HepG2 (cell line): ENCODE measurements around the gene TMEM266. TPM values are rescaled to one million over a fixed set of nuclear protein-coding genes. Genes with fewer than 3 reads are reported as not detected.

Source experiments
- ATAC-seq: fragments of 200-7000 bp; cut with Tn5 transposase; 3 replicates; pipeline ENCODE4 v1.9.1; 2020; ENCODE audit warnings: mild to moderate bottlenecking, moderate library complexity
- BruUV-seq: library from RNA; stranded (reverse); fragments of 400-500 nt; replicated peaks from 2 replicates; lab custom pipeline; 2021; lab: Mats Ljungman, UMichigan
- CTCF ChIA-PET: fragments of 300-600 bp; formaldehyde crosslinking; extraction: SDS; loops from one replicate; lab custom pipeline; 2021; ENCODE audit warnings: low total read pairs, inconsistent platforms, low intra/inter-chr PET ratio; lab: Yijun Ruan, JAX
- POLR2A ChIA-PET: fragments of 350-600 bp; sonication (Branson Sonifier 250); formaldehyde crosslinking; loops from one replicate; lab custom pipeline; 2020; ENCODE audit warnings: antibody characterized with exemption, inconsistent platforms; lab: Yijun Ruan, JAX
- DNase-seq: peaks from one replicate; pipeline ENCODE4 v3.0.0-alpha.2; 2015; ENCODE audit warnings: low spot score
- FAIRE-seq: peaks from 3 replicates; lab custom pipeline; 2011; peaks lifted over from hg19 to GRCh38; lab: Jason Lieb, UNC
- H2AFZ ChIP-seq: one replicate; pipeline ENCODE4 v1.6.1; 2011; ENCODE audit warnings: low read length, inconsistent platforms
- H3K27ac ChIP-seq: fragments of 300-600 bp; 3 replicates; pipeline ENCODE4 v1.8.0; 2011; ENCODE audit warnings: mixed run types, mild to moderate bottlenecking, mixed read lengths, low read length, inconsistent platforms; ENCODE audit not compliant: insufficient read depth; ENCODE audit errors: extremely low read length
- H3K27me3 ChIP-seq, 2 experiments: fragments of 200-600 bp in 1 of 2; 2 replicates in 1 of 2; 3 replicates in 1 of 2; pipeline versions ENCODE4 v1.6.0 to v1.8.0; 2011; ENCODE audit warnings: low read length in 2 of 2, mild to moderate bottlenecking in 2 of 2, moderate library complexity in 2 of 2, inconsistent platforms in 1 of 2; ENCODE audit not compliant: insufficient read depth in 2 of 2, control insufficient read depth in 1 of 2
- H3K36me3 ChIP-seq, 2 experiments: fragments of 200-600 bp in 1 of 2; replicated peaks in 1 of 2; 2 replicates in 1 of 2; 3 replicates in 1 of 2; pipeline versions ENCODE4 v1.5.1 to v1.8.0; 2011; ENCODE audit warnings: low read length in 2 of 2, inconsistent platforms in 1 of 2; ENCODE audit not compliant: insufficient read depth in 2 of 2, control insufficient read depth in 1 of 2
- H3K4me1 ChIP-seq: 2 replicates; pipeline ENCODE4 v1.5.1; 2012; ENCODE audit warnings: low read length, inconsistent platforms; ENCODE audit not compliant: insufficient read depth
- H3K4me2 ChIP-seq: 2 replicates; pipeline ENCODE4 v1.6.0; 2011; ENCODE audit warnings: low read depth, low read length, inconsistent platforms
- H3K4me3 ChIP-seq, 3 experiments: fragments of 200-600 bp in 1 of 3; sonication (generic), shearing (Covaris generic) in 1 of 3; replicated peaks in 1 of 3; 2 replicates each; pipeline ENCODE4 v1.5.1; 2011 to 2016; ENCODE audit warnings: low read length in 3 of 3, inconsistent platforms in 2 of 3, low read depth in 2 of 3, mild to moderate bottlenecking in 2 of 3, control low read depth in 1 of 3, mixed read lengths in 1 of 3; ENCODE audit not compliant: insufficient read depth in 1 of 3
- H3K79me2 ChIP-seq: one replicate; pipeline ENCODE4 v1.6.1; 2011; ENCODE audit warnings: low read length, inconsistent platforms; ENCODE audit not compliant: insufficient read depth
- H3K9ac ChIP-seq: 2 replicates; pipeline ENCODE4 v1.6.0; 2011; ENCODE audit warnings: mild to moderate bottlenecking, low read depth, low read length, inconsistent platforms; ENCODE audit not compliant: insufficient read depth
- H3K9me3 ChIP-seq: 2 replicates; pipeline ENCODE4 v1.5.1; 2012; ENCODE audit warnings: mild to moderate bottlenecking, low read length
- H4K20me1 ChIP-seq: 2 replicates; pipeline ENCODE4 v1.6.0; 2011; ENCODE audit warnings: inconsistent platforms, mild to moderate bottlenecking, low read length, moderate library complexity; ENCODE audit not compliant: insufficient read depth
- KAT7 ChIP-seq: IDR thresholded peaks from 2 replicates; pipeline ENCODE4 v1.6.1; 2018; ENCODE audit warnings: borderline replicate concordance, missing compliant biosample characterization
- NFYB ChIP-seq: sonication (generic); formaldehyde crosslinking; IDR thresholded peaks from 2 replicates; pipeline ENCODE4 v1.4.0; 2020; ENCODE audit warnings: missing genetic modification reagents
- PTBP1 ChIP-seq: fragments of 200-400 bp; formaldehyde crosslinking; IDR thresholded peaks from 2 replicates; pipeline ENCODE4 v1.6.1; 2018; ENCODE audit warnings: low read length, low read depth; ENCODE audit not compliant: poor library complexity, severe bottlenecking
- SP2 ChIP-seq: sonication (generic); formaldehyde crosslinking; IDR thresholded peaks from 2 replicates; pipeline ENCODE4 v1.5.1; 2020; ENCODE audit warnings: mild to moderate bottlenecking, missing genetic modification reagents
- ZNF101 ChIP-seq: sonication (generic); formaldehyde crosslinking; IDR thresholded peaks from 2 replicates; pipeline ENCODE4 v1.4.0; 2020; ENCODE audit warnings: mild to moderate bottlenecking, low read depth, missing genetic modification reagents, borderline replicate concordance
- ZNF260 ChIP-seq: sonication (generic); formaldehyde crosslinking; IDR thresholded peaks from 2 replicates; pipeline ENCODE4 v1.4.0; 2020; ENCODE audit warnings: missing genetic modification reagents, low read depth, mild to moderate bottlenecking, borderline replicate concordance
- WGBS: methylation state at CpG from one replicate; pipeline ENCODE4 v1.1.6; 2017; ENCODE audit warnings: low lambda C conversion rate; 5-methylcytosine and 5-hydroxymethylcytosine counted together
- in situ Hi-C: cut with HindIII; loops from 2 replicates; pipeline ENCODE4 v1.10.0; 2017; ENCODE audit warnings: low pct_unique_long_range_greater_than_20kb; ENCODE audit not compliant: extremely low pct_ligation_motif_present
- intact Hi-C: fragments of 100-400 bp; cut with micrococcal nuclease; formaldehyde crosslinking; loops from one replicate; pipeline ENCODE4 v1.10.0; 2022; ENCODE audit not compliant: unreplicated experiment
- polyA plus RNA-seq, 8 experiments: library from polyadenylated mRNA; depleted of rRNA in 3 of 8; stranded (reverse) in 7 of 8; unstranded in 1 of 8; fragments of >200 nt; fragmentation: Illumina TruSeq in 4 of 8; extraction: Trizol in 4 of 8; gene quantifications; 2 replicates each; pipeline versions ENCODE4 v1.2.1 to v1.2.3, GENCODE V29; 2011 to 2016; ENCODE audit warnings: low read depth in 4 of 8, missing spikeins in 1 of 8, mixed read lengths in 1 of 8; ENCODE audit not compliant: insufficient read depth in 1 of 8
- total RNA-seq, 5 experiments: library from RNA; depleted of rRNA; stranded (reverse); fragments of >200 nt; fragmentation: Illumina TruSeq; extraction: Trizol; gene quantifications; 2 replicates each; pipeline ENCODE4 v1.2.3, GENCODE V29; 2016; ENCODE audit warnings: low read depth in 1 of 5
- TF ChIP-seq, protein P1 (sequence below): conservative IDR thresholded peaks from 2 replicates; pipeline ENCODE4 v1.6.1; 2018; ENCODE audit warnings: missing genetic modification reagents
- TF ChIP-seq, protein P2 (sequence below), 2 experiments: sonication (generic) in 1 of 2; formaldehyde crosslinking in 1 of 2; IDR thresholded peaks; 2 replicates each; pipeline versions ENCODE4 v1.6.1 to v1.9.0; 2014 to 2022; ENCODE audit warnings: antibody characterized with exemption in 1 of 2, borderline replicate concordance in 1 of 2, inconsistent platforms in 1 of 2, low read depth in 1 of 2, missing genetic modification reagents in 1 of 2

Gene TMEM266
- total and polyA plus RNA-seq, 2 of the 13 experiments (the other 11 are each of a cell fraction or from before 2014, with no cell fraction given) = 0.04 TPM; not detected in 1

DNA sequence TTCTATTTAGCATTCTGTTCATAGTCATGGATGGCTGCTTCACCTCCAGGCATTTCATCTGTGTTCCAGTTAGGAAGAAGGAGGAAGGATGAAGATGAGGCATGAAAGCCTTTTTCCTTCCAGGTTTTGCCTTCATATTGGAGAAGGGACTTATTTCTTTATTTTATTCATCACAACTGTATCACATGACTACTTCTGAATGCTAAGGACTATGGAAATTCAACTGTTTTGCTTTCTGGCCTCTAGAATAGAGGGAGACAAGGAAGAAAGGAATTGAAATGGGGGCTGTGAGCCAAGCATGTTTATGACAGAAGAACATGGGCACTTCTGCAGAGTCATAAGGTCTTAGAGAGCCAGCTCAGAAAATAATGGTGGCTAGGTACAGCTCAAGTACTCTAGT is 10.4 kb downstream of the TMEM266 start (continued):
- TF ChIP-seq, protein P1, sequence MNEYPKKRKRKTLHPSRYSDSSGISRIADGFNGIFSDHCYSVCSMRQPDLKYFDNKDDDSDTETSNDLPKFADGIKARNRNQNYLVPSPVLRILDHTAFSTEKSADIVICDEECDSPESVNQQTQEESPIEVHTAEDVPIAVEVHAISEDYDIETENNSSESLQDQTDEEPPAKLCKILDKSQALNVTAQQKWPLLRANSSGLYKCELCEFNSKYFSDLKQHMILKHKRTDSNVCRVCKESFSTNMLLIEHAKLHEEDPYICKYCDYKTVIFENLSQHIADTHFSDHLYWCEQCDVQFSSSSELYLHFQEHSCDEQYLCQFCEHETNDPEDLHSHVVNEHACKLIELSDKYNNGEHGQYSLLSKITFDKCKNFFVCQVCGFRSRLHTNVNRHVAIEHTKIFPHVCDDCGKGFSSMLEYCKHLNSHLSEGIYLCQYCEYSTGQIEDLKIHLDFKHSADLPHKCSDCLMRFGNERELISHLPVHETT (CRISPR knock-in tag) = no peak
- no peak for TF ChIP-seq KAT7 (CRISPR knock-in tag)

DNA sequence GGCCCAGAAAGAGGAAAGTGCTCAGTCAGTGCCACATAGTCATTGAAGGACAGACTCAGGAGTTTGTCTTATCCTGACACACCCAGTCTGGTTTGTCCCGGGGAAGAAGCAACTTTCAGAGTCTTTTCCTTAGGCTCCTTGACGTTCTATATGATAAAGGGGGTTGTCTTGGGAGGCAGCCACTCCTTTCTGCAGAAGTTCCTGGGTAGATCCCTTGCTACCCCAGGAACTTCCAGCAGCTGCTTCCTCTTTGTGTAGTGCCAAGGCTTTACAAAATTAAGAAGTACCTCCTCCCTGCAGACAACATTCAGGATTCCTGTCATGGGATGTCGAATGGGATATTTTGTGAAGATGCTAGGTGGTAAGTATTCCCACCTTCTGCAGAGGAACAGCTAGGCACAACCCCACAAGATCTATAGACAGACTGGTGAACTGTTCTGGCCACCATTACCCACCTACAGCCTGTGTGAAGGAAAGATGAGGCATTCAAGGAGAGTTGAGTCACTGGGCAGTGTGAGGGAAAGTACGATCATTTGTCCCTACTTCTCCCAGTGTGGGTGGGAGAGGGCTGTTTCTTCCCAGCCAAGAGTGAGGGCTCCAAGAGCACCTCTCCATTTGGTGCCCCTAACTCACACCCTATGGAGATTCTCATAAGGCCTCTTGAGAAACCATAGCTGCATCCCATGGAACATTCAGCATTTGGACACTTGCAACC is 11.3 kb downstream of the TMEM266 start:
- Histone ChIP-seq H2AFZ (no peak overlapping the region), H3K9me3 (no peaks in the 10 kb centered on the region), H3K36me3 (no peaks in the 10 kb centered on the region), H3K79me2 (no peaks in the 10 kb centered on the region), H3K4me2 (no peak overlapping the region), H3K4me3 (no peak overlapping the region), H3K9ac (no peak overlapping the region), H3K4me1 (no peaks in the 10 kb centered on the region), H3K27ac (no peak overlapping the region), H3K27me3 (0 out of 5 replicates have a peak, but pooled peaks cover 0 to 1% of the 10 kb centered on the region in 2 experiments), H4K20me1 (no peaks in the 10 kb centered on the region)
- FAIRE-seq = no peak
- intact Hi-C loops = no loop called here
- DNase-seq = no peak
- TF ChIP-seq PTBP1 = no peak
- POLR2A ChIA-PET = no interaction called here
- no TSS peak for BruUV-seq
- 7% methylated on average over 3 of the region's 4 CpGs for WGBS
- ATAC-seq = no peak
- in situ Hi-C loops = no loop called here
- CTCF ChIA-PET = no interaction called here

DNA sequence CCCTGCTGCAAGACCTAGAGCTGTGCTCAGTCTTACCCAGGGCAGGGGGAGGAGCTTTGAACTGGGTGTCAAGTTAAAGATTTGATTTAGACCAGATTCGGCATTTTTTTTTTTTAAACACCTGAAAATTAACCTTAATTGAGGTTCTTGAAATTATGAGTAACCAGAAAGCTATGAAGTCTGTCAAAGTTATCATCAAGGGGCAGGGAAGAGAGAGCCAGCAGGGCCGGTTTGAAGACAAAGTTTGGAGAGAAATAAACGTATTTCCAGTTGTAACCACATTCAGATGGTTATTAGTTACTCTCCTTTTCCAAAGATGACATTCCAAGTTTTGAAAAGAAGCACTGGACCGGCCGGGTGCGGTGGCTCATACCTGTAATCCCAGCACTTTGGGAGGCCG is 12.0 kb downstream of the TMEM266 start:
- no TSS peak for BruUV-seq
- WGBS = 61% methylated on average over 7 of the region's 7 CpGs
- Histone ChIP-seq H3K4me2 (no peak overlapping the region), H3K9me3 (no peaks in the 10 kb centered on the region), H3K4me1 (no peaks in the 10 kb centered on the region), H3K27ac (no peak overlapping the region), H3K4me3 (no peak overlapping the region), H3K9ac (no peak overlapping the region), H3K79me2 (no peaks in the 10 kb centered on the region), H2AFZ (no peak overlapping the region), H3K36me3 (no peaks in the 10 kb centered on the region), H3K27me3 (0 out of 5 replicates have a peak, but pooled peaks cover 0 to 1% of the 10 kb centered on the region in 2 experiments), H4K20me1 (no peaks in the 10 kb centered on the region)
- FAIRE-seq = no peak
- in situ Hi-C loops (no loop called here), intact Hi-C loops (no loop called here)
- ChIA-PET POLR2A (no interaction called here), CTCF (no interaction called here)
- no peak for ATAC-seq
- no peak for DNase-seq
- TF ChIP-seq ZNF101 = no peak
- TF ChIP-seq SP2 (CRISPR knock-in tag) = no peak
- no peak for TF ChIP-seq ZNF260 (CRISPR knock-in tag)
- TF ChIP-seq NFYB (CRISPR knock-in tag) = no peak
- TF ChIP-seq, protein P2, sequence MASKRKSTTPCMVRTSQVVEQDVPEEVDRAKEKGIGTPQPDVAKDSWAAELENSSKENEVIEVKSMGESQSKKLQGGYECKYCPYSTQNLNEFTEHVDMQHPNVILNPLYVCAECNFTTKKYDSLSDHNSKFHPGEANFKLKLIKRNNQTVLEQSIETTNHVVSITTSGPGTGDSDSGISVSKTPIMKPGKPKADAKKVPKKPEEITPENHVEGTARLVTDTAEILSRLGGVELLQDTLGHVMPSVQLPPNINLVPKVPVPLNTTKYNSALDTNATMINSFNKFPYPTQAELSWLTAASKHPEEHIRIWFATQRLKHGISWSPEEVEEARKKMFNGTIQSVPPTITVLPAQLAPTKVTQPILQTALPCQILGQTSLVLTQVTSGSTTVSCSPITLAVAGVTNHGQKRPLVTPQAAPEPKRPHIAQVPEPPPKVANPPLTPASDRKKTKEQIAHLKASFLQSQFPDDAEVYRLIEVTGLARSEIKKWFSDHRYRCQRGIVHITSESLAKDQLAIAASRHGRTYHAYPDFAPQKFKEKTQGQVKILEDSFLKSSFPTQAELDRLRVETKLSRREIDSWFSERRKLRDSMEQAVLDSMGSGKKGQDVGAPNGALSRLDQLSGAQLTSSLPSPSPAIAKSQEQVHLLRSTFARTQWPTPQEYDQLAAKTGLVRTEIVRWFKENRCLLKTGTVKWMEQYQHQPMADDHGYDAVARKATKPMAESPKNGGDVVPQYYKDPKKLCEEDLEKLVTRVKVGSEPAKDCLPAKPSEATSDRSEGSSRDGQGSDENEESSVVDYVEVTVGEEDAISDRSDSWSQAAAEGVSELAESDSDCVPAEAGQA (IDR thresholded peaks at IDR 0.05; ENCODE audit: low read depth) = no peak
- TF ChIP-seq, protein P2 (CRISPR knock-in tag; IDR thresholded peaks at IDR 0.05; ENCODE audit: borderline replicate concordance) = no peak
